NCI-H460 (cell line): ENCODE results near the gene PTPRT. TPM values are rescaled to one million over a fixed set of nuclear protein-coding genes. Genes with fewer than 3 reads are reported as not detected.

Experiments
- DNase-seq: peaks from one replicate; pipeline ENCODE4 v3.0.0-alpha.2; 2016; ENCODE audit warnings: low read depth; ENCODE audit errors: extremely low read depth
- total RNA-seq: library from RNA; depleted of rRNA; stranded (reverse); fragments of >200 nt; shearing (Covaris generic); gene quantifications from 2 replicates; pipeline ENCODE4 v1.2.3, GENCODE V29; 2014

The PTPRT gene
- total RNA-seq, 1 experiment from 2014 or later: not detected

DNA sequence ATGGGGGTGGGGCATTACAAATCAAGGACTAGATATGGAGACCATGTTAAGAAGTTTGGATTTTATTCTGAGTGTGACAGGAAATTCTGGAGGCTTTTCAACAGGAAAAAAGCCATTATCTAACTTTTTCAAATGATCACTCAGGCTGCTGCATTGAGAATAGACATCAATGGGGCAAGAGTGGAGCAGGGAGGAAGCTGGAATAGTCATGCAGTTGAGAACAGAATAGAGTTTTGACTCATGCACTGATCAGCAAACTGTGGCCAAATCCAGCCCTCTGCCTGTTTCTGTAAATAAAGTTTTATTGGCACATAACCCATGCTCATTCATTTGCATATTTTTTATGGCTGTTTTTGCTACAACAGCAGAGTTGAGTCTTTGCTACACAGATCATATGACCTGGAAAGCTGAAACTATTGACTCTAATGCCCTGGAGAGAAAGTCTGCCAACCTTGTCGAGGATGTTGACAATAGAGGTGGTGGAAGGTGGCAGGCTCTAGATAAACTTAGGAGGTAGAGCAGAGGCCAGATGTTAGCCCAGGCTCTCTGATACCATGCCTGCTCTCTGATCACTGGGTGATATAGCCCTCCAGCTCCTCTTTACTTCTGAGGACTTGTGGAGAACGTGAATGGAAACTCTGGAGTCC, 441.8 kb downstream of the PTPRT start:
- DNase-seq: no peak

DNA sequence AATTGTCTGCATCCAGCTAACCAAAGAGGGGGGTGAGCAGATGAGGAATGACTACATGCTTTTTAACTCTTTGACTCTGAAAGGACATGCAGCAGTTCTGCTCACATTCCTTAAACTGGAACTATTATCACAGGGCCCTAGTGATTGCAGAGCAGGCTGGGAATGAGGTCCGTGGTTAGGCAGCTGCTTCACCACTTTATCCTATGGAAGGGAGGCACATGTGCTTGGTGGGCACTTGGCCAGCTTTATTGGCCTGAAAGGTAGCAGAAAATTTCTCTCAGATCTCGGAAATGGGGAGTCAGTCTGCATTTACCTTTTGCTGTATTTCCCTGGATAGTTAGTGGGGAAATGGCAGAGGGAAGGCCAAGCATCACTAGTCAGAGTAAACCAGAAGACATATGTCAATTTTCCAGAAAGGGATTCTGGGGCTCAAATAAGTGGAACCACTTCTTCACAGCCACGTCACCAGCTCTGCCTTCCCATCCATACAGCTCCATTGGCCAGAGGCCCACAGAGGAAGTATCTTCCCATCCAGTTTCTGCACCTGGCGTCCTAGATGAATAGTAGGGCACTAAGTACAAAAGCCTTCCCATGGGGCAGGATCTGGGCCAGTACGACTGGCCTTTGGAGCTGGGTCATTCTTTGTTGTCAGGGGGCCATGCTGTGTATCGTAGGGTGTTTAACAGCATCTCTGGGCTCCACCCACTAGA, 444.8 kb downstream of the PTPRT start:
- DNase-seq: no peak

DNA sequence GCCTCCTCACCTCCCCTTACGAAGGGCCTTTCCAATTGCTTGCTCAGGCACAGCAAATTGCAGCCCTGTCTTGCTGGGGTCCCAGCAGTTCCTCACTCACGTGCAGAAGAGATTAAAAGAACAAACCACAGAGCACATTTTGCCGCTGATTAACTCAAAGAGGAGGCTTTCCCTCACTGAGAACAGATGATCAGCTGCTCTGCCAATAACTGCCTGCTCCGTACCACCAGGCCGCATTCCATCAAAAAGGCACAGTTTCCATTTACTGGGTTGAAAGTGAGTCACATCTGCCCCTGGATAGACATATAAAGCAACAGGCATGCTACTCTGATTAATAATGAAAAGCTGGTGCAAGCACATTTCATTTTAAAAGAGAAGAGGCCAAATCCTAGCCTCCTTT, 446.8 kb downstream of the PTPRT start:
- DNase-seq: no peak

DNA sequence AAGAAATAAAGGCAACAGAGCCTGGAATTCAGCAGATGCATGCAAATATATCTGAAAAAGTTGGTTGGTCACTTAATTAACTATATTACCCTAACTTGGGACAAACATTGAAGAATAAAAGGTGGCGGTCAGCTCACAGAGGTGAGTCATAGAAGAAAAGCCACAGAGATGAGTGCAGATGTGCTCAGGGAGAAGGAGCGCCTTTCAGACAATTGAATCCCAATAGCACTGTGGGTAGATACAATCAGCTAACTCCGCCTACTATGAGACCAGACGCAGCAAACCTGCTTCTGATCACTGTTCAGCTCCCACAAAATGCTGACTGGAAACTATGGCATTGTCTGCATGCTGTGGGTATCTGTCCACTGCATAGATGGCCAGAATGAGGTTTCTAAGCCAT, 447.8 kb downstream of the PTPRT start:
- no peak for DNase-seq

DNA sequence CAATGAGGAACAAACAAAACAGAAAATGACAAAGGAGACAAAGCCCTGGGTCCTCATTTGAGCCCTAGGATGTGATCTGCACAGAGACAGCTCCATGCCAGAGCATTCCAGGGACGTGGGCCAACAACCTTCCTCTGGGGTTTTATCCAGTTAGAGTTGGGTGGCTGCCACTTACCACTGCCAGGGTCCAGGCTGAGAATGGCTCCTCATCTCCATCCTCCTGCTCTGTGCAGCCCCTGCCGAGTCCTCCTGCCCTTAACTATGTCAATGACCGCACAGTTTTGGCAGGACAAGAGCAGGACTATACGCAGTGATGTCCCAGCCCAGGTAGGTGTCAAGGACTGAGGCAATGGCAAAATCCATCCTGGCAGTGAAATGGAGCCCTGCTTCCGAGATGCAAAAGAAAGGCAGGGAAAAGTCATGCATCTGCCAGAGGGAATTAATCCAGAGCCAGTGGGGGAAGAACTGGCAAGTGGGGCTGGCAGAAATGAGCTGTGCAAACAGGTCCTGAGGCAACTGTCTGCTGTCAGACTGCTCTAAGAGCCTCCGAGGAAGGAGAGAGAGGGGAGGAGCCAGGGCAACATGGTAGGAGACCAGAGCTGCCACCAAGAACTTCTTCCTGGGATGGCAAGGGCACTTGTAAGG, 449.4 kb downstream of the PTPRT start:
- no peak for DNase-seq

DNA sequence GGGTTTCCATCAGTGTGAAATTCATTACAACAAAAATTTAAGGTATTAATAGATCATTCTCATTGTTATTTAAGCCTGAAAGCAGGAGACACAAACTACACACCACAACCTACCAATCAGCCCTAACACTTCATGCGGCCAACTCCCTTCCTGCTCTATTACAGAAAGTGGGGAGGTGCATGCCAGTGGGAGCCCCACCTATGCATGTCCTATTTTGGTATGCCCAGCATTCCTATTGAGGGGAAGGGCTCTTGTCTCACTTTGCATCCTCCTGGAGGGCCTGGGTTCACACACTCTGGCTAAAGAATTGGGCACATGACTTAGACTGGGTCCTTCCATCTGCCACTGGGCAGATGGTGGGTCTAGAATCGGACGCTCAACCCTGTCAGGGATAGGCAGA, 450.0 kb downstream of the PTPRT start:
- DNase-seq: no peak

DNA sequence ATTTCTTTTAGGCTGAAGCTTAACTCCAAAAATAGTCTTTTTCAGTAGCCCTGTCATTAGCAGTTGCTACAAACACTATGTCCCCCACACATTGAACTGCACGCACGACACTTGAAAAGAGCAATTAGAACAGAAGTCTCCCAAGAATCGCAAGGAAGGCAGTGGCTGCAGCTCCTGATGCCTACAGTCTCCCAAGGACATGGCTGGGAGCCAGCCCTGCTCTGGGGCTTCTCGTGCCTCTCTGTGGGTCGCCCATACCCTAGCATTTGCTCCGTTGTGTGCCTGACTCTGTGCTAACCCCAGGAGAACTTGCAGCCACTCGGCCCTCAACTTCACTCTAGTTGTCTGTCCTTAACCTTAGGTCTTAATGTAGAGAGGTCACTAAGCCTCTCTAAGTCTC, 454.2 kb downstream of the PTPRT start:
- DNase-seq: no peak

DNA sequence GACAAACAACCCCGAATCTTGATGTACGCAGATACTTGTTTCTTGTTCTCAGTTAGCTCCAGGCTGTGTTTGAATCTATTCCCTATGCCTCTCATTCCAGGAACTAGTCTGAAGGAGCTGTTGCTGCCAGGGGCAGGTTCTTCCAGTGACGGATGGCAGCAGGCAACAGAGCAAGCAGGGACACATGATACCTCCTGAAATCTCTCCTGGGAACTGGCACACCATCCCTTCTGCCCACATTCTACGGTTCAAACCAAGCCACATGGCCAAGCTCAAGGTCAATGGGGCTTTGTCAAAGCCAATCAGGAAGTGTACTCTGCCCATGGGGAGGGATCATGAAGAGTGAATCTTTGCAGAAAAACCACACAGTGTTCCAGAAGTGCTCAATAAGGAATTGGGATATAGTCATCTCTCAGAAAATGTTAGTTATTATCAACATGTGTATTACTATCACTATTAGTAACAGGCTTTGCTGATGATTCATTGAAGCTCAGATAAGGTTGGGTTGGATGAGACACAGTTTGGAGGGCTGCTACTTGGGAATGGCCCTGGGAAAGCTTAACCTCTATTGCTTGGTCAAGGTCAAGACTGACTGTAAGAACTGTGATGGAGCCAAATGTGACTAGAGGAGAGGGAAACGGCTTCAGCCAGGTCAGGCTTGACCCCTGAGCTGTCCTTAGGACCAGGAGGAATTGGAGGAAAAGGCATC, 454.9 kb downstream of the PTPRT start:
- DNase-seq: no peak

DNA sequence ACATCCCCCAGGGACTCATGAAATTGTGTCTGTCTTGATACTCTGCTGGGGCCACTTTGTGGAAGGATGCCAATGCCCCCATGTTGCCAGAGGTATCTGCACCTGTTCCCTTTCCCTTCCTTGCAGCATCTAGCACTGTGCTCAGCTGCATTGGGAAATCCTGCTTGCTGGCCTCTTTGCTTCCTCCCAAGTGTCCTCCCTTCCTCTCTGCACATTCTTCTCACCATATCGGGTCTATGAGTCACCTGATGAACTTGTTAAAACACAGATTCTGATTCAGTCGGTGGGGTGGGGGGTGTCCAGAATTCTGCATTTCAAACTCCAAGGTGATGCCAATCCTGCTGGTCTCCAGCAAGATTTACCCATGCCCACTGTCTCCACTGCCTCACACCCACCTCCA, 467.8 kb downstream of the PTPRT start:
- DNase-seq: no peak

DNA sequence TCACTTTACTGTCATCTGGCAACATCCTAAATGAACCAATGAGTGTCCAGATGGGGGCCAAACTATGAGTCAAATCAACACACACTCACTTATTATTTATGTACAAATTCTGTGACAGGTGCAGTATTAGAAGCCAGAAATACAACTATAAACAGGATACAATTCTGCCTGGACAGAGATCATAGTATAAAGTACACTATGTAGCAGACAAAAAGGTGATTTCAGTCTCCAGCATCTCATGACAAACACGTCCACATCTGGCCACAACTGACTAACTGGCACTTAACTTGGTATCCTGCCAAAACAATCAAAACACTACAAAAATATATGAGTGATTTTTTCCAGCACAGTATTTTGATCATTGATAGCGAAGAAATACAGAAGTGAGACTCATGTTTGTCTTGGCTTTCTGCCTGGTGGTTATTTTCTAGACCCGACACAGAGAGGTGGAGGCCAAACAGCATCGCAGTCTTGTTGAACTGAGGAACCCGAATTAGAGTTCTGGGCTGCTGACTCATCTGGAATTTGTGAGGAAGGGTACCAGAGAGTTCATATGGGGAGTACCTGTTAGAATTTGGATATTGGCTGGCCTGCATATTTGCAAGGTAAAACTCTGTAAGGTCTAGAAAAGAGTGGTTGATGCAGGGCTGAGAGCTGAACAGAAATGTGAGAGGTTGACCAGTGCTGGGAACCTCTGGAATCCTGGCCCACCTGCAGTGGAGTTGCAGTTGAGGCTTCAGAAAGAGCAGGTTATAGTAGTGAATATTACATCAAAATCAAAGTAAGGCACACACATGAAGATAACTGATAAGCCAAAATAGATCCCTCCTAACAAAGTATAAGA, 475.2 kb downstream of the PTPRT start:
- DNase-seq: no peak

DNA sequence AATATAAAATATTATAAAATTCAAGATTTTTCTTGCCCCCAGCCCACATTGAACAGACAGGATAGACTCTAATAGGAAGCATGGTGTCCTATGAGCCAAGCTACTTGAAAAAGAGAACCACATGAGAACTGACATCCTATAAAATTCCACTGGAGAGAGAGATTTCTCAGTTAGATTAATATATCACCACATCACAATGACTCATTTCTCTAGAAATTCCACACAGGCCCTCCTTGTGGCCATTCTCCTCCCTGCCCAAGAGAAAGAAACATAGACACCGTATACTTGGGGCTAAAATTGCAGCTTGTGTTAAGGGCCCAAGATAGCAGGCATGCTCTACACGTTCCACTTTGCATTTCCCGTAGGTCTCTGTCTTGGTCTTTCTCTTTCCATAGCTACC, 481.4 kb downstream of the PTPRT start:
- DNase-seq: no peak

DNA sequence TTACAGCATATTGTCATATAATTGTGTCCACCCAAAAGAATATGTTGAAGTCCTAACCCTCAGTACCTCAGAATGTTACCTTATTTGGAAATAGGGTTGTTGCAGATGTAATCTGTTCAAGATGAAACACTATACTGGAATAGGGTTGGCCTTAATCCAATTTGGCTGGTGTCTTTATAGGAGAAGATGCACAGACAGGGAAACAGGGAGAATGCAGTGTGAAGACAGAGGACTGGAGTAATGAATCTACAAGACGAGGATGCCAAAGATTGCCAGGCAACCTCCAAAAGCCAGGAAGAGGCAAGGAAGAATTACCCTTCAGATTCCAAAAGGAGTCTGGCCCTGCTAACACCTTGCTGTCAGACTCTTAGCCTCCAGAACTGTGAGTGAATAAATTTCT, 482.9 kb downstream of the PTPRT start:
- no peak for DNase-seq

DNA sequence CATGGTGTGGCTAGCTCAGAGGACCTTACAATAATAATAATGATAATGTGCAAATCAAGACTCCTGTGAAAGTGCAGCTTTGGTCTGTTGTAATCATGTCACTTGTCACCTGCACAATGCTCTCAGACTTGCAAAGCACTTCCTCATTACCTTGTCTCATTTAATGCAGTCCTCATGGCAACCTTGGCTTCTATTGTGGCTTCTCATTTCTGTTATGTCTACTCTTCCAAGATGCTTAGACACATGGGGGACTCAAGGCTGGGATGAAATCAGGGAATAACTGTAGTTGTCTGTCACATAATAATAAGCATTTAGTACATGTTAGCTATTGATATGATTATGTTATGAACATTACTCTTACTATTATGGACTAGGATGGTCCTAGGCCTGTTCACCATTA, 484.2 kb downstream of the PTPRT start:
- DNase-seq: no peak

DNA sequence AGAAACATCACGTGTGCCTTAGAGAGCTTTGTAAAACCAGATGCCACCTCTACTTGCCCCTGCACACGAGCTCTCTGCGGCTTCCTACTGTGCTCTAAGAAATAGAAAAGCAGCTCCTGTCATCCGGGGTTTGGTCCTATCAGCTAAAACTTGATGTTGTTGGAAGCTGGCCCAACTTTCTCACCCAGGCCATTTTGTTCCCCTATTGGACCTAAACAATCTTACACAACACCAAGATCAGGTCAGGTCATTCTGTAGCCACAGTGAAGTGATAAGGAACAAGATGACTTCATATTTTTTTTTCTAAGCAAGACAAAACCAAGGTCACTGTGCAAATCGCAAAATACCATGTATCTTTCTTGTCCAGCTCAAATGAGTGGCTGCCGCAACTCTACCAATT, 486.0 kb downstream of the PTPRT start:
- DNase-seq: no peak

DNA sequence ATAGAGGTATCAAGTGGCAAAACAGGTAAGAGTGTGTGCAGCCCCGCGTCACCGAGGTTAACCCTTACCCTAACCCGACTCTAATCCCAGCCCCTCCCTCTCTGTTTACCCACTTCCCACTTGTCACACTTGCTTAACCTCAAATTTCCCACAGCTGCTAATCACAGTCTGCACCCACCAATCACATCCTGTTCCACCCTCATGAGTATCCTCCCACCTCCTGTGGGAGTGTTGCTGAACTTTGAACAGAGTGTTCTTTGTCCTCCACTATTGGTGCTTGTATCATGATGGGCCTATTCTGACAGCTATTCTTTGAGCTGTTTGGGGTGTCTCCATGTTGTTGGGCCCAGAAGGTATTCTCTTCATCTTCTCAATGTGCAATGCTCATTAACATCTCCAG, 487.8 kb downstream of the PTPRT start:
- no peak for DNase-seq

DNA sequence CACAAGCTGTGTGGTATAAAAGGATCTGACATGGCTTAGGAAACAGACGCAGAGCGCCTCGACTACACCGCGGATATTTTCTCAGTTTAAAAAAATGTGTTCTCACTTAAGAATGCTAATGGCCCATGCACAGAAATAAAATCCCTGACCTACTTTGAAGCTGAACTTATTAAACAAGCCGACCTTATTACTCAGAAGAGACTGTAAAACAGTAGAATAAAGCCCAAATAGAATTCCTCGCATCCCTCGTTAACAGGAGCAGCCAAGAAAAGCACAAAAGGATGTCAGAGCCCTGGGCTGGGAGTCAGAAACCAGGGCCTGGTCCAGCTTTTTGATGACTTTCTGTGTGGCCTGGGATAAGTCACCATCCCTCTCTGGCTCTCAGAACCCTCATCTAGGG, 489.3 kb downstream of the PTPRT start:
- DNase-seq: no peak

DNA sequence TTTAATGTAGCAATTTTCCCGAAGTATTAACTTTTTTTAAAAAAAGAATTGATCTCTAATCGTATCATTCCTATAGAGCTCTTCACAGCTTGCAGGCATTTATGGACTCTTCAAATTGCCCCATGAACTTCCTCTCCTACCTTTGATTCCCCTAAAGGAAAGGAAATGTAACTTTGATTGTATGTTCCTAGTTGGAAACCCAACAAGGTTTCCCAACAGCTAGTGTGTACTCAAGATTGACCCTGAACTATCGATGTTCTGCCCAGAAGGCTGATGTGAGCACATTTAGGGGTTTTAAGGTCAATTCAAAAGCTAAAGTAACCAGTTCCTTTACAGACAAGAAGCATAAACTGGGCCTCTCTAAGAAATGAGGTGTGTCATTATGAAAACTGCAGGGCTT, 491.7 kb downstream of the PTPRT start:
- DNase-seq: no peak

DNA sequence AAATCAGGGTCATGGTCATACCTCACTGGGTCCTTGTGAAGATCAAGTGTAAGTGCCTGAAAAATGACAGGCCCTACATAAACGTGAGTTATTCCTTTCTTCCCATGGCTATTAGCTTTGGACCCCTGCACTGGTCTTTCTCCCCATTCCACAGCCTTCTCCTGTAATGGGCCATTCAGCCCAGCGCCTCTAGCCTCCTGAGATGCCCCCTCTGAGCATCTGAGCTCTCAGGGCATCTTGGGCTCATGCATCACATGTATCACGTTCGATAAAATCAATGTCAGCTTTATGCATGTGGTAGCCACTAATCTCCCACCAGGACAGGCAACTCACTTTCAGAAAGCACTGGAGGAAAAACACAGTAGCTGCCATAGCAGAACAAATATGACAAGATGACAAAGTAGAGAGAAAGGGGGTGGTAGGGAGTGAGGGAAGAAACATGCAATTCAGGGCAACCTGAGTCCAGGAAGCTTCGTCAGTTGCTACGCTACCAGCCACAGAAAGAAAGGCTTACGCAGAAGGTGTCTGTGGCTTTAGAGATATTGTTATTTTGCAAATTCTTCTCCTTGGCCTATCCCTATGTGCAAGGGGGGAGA, 498.8 kb downstream of the PTPRT start:
- DNase-seq: no peak

DNA sequence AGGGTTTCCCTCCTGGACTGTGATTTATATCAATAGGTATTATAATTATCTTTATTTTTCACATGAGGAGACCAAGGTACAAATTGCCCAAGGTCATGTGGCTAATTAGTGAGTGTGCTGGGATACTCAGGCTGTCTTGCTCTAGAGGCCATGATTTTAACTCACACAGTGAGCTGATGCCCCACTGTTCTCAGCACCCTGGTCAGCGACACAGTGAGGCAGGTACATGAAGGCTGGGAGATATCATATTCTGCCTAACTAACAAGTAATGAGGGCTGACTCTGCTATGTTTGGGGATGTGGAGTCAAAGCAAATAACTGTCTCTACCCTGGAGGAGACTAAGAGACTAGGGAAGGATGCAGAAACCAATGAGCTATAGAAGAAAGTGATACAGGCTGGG, 501.1 kb downstream of the PTPRT start:
- DNase-seq: no peak

DNA sequence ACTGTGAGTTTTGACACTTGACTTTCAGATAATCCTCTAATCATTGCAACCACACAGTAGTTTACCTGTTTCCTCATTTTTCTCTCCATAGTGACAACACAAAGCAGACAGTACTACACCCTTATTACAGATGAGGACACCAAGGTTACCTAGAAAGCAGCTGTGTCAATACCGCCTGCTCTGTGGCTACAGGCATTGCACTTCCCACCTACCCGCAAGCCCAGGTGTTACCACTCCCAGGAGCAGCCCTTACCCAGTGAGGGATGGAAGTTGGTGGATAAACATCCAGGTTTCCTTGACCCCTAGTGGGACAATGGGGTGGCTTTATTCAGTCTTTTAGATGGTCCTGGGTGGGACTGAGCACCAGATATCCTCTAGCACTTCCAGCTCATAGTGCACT, 503.6 kb downstream of the PTPRT start:
- DNase-seq: no peak
